ENCODE measurements around the gene CCNF.

The CCNF gene

DNA sequence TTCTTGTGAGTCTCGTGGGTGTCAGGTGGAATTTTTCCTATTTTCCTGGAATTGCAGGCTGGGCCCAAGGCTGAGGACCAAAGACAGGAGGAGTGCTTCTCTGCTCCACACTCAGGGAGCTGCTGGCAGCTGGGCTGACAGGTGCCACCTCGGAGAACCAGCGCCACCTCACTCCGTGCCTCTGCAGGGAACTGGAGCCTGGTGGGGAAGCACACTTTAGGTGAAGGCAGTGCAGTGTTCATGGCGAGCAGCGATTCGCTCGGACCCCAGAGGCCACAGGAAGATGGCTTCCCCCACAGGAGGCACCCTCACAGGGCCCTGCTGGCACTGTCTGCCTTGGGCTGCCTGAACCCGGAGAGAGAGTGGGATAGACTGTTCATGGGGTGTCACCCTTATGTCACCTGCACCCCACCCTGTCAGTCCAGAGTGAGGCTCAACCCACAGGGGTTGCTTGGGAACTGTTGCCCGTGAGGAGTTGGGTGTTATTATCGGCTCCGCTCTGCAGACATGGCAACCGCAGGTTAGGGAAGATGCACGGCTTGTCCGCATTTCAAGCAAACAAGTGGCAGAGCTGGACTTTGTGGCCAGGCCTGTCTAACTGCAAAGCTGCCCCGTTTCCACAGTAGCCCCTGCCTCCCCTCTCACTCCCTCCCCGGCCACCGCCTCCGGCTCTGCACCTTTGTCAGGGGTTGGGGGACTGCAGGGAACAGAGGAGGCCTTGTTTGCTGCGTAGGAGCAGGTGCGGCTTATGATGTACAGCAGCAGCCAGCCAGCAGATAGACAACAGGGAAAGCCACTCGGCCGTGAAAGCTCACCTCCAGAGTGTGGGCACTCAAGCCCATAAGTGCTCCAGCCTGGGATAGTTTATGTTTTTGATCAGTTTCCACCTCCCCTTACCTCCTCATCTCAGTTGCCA is 61.2 kb downstream of the CCNF start:
- H3K27ac ChIP-seq (ENCODE audit: low read depth, low read length, poor library complexity, severe bottlenecking) = no peak overlapping the region
- H3F3A ChIP-seq (ENCODE audit: insufficient read depth, low read length) = no peaks in the 10 kb centered on the region
- peaks cover 8% of the 10 kb centered on the region for H3K4me1 ChIP-seq (ENCODE audit: insufficient read depth, low read length, severe bottlenecking)
- H3K9ac ChIP-seq (ENCODE audit: low read length) = no peak overlapping the region
- H3K79me2 ChIP-seq (ENCODE audit: insufficient read depth, low read length) = no peaks in the 10 kb centered on the region
- no peaks in the 10 kb centered on the region for H3K9me2 ChIP-seq (ENCODE audit: low read depth, low read length)
- H3K4me2 ChIP-seq (ENCODE audit: low read length) = no peak overlapping the region
- no peak overlapping the region for H3K4me3 ChIP-seq (ENCODE audit: low read depth, low read length, poor library complexity, severe bottlenecking)
- H3K27me3 ChIP-seq (ENCODE audit: insufficient read depth, low read length) = no peaks in the 10 kb centered on the region
- H4K20me1 ChIP-seq (ENCODE audit: insufficient read depth, low read length) = no peaks in the 10 kb centered on the region
- H2AFZ ChIP-seq (ENCODE audit: low read length) = no peak overlapping the region
- H3K9me3 ChIP-seq (ENCODE audit: low read length) = no peaks in the 10 kb centered on the region
- H3K36me3 ChIP-seq (ENCODE audit: insufficient read depth, low read length) = no peaks in the 10 kb centered on the region
- TF ChIP-seq EZH2 (IDR thresholded peaks at IDR 0.05; ENCODE audit: borderline replicate concordance, low read length) = no peak
- TF ChIP-seq, protein P1, sequence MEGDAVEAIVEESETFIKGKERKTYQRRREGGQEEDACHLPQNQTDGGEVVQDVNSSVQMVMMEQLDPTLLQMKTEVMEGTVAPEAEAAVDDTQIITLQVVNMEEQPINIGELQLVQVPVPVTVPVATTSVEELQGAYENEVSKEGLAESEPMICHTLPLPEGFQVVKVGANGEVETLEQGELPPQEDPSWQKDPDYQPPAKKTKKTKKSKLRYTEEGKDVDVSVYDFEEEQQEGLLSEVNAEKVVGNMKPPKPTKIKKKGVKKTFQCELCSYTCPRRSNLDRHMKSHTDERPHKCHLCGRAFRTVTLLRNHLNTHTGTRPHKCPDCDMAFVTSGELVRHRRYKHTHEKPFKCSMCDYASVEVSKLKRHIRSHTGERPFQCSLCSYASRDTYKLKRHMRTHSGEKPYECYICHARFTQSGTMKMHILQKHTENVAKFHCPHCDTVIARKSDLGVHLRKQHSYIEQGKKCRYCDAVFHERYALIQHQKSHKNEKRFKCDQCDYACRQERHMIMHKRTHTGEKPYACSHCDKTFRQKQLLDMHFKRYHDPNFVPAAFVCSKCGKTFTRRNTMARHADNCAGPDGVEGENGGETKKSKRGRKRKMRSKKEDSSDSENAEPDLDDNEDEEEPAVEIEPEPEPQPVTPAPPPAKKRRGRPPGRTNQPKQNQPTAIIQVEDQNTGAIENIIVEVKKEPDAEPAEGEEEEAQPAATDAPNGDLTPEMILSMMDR (IDR thresholded peaks at IDR 0.05; ENCODE audit: low read length) = no peak

DNA sequence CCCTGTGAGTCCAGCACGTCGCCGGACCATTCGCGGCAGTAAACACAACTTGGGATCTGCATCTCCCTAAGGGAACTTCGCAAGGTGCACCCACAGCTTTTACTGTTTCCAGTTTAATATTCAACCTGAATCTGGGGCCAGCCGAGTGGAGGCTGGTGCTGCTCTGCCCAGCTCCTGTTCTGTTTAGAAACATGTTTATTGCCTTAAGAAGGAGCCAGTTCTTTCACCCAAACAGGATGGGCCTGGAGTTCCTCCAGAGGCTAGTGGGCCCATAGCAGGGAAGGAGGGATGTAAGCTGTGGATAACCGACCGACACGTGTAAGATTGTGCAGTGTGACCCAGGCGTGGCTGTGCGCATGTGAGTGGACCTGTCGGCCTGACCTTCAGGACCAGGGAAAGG is 63.0 kb downstream of the CCNF start:
- Histone ChIP-seq H3K4me2 (ENCODE audit: low read length) (no peak overlapping the region), H2AFZ (ENCODE audit: low read length) (no peak overlapping the region), H3K9me3 (ENCODE audit: low read length) (no peaks in the 10 kb centered on the region), H3K36me3 (ENCODE audit: insufficient read depth, low read length) (no peaks in the 10 kb centered on the region), H3K4me1 (ENCODE audit: insufficient read depth, low read length, severe bottlenecking) (peaks cover 1% of the 10 kb centered on the region), H4K20me1 (ENCODE audit: insufficient read depth, low read length) (no peaks in the 10 kb centered on the region), H3K9ac (ENCODE audit: low read length) (no peak overlapping the region), H3F3A (ENCODE audit: insufficient read depth, low read length) (no peaks in the 10 kb centered on the region), H3K79me2 (ENCODE audit: insufficient read depth, low read length) (no peaks in the 10 kb centered on the region), H3K4me3 (ENCODE audit: low read depth, low read length, poor library complexity, severe bottlenecking) (no peak overlapping the region), H3K27ac (ENCODE audit: low read depth, low read length, poor library complexity, severe bottlenecking) (no peak overlapping the region), H3K27me3 (ENCODE audit: insufficient read depth, low read length) (no peaks in the 10 kb centered on the region), H3K9me2 (ENCODE audit: low read depth, low read length) (no peaks in the 10 kb centered on the region)
- TF ChIP-seq, protein P1 (IDR thresholded peaks at IDR 0.05; ENCODE audit: low read length) = no peak
- no peak for TF ChIP-seq EZH2 (IDR thresholded peaks at IDR 0.05; ENCODE audit: borderline replicate concordance, low read length)

DNA sequence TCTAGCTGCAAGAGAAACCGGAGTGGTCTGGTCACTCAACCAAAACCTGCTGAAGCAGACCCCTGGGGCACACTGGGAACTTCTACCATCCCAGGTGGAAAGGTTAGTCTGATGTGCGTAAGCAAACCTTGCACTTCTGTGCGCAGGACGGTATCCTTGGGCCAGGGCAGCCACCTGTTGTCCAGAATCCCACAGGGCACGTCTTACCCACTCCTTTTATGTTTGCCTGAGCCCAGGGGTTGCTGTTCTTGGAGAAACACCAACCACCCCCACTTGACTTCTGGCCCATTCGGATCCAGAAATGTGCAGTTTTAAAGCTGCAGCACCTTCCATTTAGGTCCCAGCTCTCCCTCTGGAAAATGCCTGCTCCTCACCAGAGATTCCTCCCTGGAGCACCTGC is 64.4 kb downstream of the CCNF start:
- peaks cover 3% of the 10 kb centered on the region for H3K4me1 ChIP-seq (ENCODE audit: insufficient read depth, low read length, severe bottlenecking)
- H3K9me2 ChIP-seq (ENCODE audit: low read depth, low read length) = no peaks in the 10 kb centered on the region
- no peaks in the 10 kb centered on the region for H3K79me2 ChIP-seq (ENCODE audit: insufficient read depth, low read length)
- no peak overlapping the region for H3K9ac ChIP-seq (ENCODE audit: low read length)
- no peak for TF ChIP-seq EZH2 (IDR thresholded peaks at IDR 0.05; ENCODE audit: borderline replicate concordance, low read length)
- TF ChIP-seq, protein P1 (IDR thresholded peaks at IDR 0.05; ENCODE audit: low read length) = no peak
- no peaks in the 10 kb centered on the region for H4K20me1 ChIP-seq (ENCODE audit: insufficient read depth, low read length)
- H3F3A ChIP-seq (ENCODE audit: insufficient read depth, low read length) = no peaks in the 10 kb centered on the region
- H3K36me3 ChIP-seq (ENCODE audit: insufficient read depth, low read length) = no peaks in the 10 kb centered on the region
- H3K27me3 ChIP-seq (ENCODE audit: insufficient read depth, low read length) = no peaks in the 10 kb centered on the region
- H3K4me2 ChIP-seq (ENCODE audit: low read length) = no peak overlapping the region
- no peaks in the 10 kb centered on the region for H3K9me3 ChIP-seq (ENCODE audit: low read length)
- no peak overlapping the region for H2AFZ ChIP-seq (ENCODE audit: low read length)
- H3K27ac ChIP-seq (ENCODE audit: low read depth, low read length, poor library complexity, severe bottlenecking) = no peak overlapping the region
- H3K4me3 ChIP-seq (ENCODE audit: low read depth, low read length, poor library complexity, severe bottlenecking) = no peak overlapping the region
